GM18526 (cell line): ENCODE results near the gene UNK.

Experiments
- POLR2A ChIP-seq: IDR thresholded peaks from 3 replicates; pipeline ENCODE4 v1.6.1; 2011; ENCODE audit not compliant: insufficient read length; ENCODE audit errors: extremely low read depth

Gene UNK

GRCh38 chr17:75819678-75820077 is 35.1 kb downstream of the UNK start:
- no peak for TF ChIP-seq POLR2A

GRCh38 chr17:75820094-75821080 is 35.8 kb downstream of the UNK start:
- no peak for TF ChIP-seq POLR2A

GRCh38 chr17:75821552-75821951 is 36.9 kb downstream of the UNK start:
- TF ChIP-seq POLR2A, result no peak

GRCh38 chr17:75822119-75822799 is 37.7 kb downstream of the UNK start:
- no peak for TF ChIP-seq POLR2A

DNA sequence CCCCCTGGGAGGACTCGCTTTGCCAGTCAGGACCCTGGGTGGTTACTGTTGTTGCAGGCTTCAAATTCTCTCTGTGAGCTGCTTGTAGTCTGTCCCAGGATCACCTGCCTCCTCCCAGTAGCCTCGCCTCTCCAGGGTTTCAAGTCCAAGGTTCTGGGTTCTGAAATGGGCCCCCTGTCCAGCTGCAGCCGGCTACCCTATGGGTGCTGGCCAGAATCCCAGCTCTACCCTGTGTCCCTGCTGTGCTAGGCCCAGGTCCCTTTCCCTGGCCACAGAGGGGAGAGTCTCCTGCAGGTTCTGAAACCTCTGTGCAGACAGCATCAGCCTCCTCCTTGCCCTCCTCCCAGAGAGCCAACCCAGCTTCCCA is 38.2 kb downstream of the UNK start:
- no peak for TF ChIP-seq POLR2A

GRCh38 chr17:75823257-75824041 is 38.8 kb downstream of the UNK start:
- no peak for TF ChIP-seq POLR2A

- TF ChIP-seq POLR2A, result no peak
These were observed 39.5 kb downstream of the UNK start for GRCh38 chr17:75824050-75824552.

DNA sequence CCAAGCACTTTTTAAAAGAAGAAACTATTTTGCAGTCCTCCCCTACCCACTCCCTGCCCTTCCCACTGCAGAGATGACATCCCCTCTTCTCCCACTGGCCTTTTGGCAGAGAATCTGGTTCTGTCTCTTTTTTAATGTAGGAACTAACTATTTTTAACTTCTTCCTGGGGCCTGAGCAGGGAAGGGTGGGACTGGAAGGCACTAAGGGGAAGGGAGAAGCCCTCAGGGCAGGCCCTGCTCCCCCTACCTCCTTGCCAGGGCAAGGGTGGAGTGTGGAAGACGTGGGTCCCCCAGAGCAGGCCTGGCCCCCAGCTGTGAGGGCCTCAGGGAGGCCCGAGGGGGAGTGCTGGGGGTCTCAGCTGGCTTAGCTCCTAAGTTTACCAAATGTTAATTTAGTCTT is 40.1 kb downstream of the UNK start:
- TF ChIP-seq POLR2A, result no peak

DNA sequence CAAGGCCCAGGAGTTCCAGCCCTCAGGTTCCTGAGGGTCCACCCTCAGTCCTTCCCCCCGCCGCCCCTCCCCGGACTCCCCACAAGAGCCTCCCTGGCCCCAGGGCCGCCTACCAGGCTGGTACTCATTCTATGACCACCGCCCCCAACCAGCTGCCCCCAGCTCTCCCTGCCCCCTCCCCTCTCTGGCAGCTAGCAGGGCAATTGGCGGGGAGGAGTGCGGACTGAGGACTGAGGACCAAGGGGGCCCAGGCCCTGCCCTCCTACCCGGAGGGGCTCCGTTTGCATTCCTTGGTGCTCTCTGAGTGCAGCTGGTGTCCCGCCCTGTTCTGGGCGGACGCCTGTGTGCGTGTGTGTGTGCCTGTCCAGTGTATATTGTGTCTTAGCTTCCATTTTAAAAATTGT is 40.5 kb downstream of the UNK start:
- no peak for TF ChIP-seq POLR2A

GRCh38 chr17:75825748-75826370 is 41.3 kb downstream of the UNK start:
- TF ChIP-seq POLR2A, result no peak

GRCh38 chr17:75826561-75827307 is 42.1 kb downstream of the UNK start:
- no peak for TF ChIP-seq POLR2A

DNA sequence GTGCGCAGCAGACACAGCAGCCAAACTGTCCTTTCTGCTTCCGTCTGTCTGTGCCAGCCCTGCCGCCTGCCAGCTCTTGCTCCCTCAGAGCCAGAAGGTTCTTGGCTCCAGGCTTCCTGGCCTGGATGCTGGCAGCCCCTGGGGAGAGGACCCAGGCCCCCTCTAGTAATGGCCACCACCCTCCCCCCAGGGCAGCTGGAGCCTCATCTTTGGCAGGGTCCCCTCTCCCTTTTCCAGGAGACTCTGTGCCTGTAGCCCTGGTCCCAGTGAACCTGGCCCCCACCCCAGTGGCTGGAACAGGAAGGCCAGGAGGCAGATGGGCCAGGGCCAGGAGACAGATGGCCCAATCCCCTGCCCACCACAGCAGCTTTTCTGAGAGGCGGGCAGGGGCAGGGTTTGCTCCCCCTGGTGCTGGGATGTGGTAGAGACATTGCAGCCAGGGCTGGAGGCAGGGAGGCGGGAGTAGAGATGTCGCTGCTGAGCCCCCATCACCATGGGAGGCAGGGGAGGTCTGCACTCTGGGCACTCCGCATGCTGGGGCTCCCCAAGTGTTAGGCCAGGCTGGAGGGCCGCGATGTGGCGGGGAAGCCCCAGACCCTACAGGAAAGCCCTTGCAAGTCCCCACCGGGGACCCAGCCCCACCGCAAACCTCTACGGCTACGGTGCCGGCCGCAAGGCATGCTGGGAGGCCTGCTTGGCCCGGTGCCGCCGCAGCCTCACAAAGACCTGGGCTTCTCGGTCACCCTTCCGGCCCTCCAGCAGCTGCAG is 42.9 kb downstream of the UNK start:
- TF ChIP-seq POLR2A, result no peak

DNA sequence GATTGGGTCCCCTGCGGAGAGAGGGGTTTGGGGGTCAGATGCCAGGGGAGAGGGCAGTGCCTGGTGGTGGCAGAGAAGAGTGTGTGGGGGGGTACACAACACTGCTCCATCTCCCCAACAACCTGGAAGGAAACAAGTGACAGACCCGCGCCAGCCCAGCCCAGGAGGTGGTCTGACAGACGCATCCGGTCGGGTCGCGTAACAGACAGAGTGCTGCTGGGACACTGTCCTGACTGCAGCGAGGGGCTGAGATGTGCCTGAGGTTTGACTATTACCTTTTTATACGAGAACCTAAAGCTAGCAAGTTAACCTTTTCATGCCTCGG is 43.4 kb downstream of the UNK start:
- no peak for TF ChIP-seq POLR2A

GRCh38 chr17:75828741-75829140 is 44.1 kb downstream of the UNK start:
- no peak for TF ChIP-seq POLR2A
